Left colon (tissue), 2 donors: ENCODE data around the gene LBX2. TPM values are rescaled to one million over a fixed set of nuclear protein-coding genes. Genes with fewer than 3 reads are reported as not detected.

ENCODE experiments used
- ATAC-seq: fragments of 200-7000 bp; cut with Tn5 transposase; one replicate; pipeline ENCODE4 v1.9.1; 2020; ENCODE audit warnings: mild to moderate bottlenecking, moderate library complexity
- DNase-seq, 2 donors: peaks; one replicate each; pipeline ENCODE4 v3.0.0-alpha.2; 2020
- intact Hi-C, 2 donors: fragments of 100-400 bp; cut with DNase I in 1 of 2; cut with micrococcal nuclease in 1 of 2; formaldehyde crosslinking; loops; one replicate each; pipeline versions ENCODE4 v1.11.2 to v1.14.0; 2022; cut with DNase I, micrococcal nuclease
- long read RNA-seq: library from polyadenylated mRNA; unstranded; transcript quantifications from one replicate; pipeline ENCODE4 v2.0.0, GENCODE V29; 2021
- total RNA-seq, 2 donors: library from RNA; stranded (reverse); fragmentation: NEBNext Ultra II Directional; extraction: Animal tissue kit (Norgen Biotek cat#: 25700); gene quantifications; one replicate each; pipeline ENCODE4 v1.2.1, GENCODE V29; 2021
- donor health status: DM: no; HTN: no; CAD: no.
- donor health status: DM: yes; HTN: yes; CAD: no.

Gene LBX2, protein sequence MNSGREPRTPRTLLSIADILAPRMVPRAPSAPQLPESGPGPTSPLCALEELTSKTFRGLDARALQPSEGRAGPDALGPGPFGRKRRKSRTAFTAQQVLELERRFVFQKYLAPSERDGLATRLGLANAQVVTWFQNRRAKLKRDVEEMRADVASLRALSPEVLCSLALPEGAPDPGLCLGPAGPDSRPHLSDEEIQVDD
- 1 to 10 TPM; 1.2 to 1.7 TPM for total RNA-seq
- long read RNA-seq, partial matches to known transcripts: 0 of 2 reads
- long read RNA-seq, other reads (novel, unspliced or antisense): 2 of 2 reads

DNA sequence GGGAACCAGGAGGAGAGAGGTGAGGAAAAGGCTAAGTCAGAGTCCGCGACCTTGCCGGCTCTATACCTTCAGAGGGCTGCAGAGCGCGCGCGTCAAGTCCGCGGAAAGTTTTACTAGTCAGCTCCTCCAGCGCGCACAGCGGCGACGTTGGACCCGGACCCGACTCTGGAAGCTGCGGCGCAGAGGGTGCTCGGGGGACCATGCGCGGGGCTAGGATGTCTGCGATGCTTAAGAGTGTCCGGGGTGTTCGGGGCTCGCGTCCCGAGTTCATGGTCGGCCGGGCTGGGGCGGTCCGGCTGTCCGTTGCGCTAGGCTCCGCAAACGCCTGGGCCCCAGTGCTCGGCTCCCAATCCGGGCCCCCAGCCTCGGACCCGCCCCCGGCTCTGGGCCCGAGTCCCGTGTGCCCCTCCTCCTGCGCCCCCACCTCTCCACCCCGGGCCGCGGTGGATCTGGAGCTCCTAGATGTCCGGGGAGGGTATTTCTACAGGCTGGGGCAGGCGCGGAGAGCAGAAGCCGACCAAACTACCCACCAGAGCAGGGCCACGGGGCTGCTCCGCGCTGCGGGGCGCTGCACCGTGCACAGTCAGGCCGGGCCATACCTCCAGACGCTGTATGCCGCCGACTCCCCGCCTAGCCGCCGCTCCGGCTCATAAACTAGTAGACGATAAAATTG lies at the start of gene LBX2:
Gene LBX2, minus strand, starts transcription at position 337 of the 673 bp plus-strand sequence. Its CDS starts 66 bp downstream, at position 271.
- intact Hi-C loops: no loop called here
- peak; percentile 10 for ATAC-seq

DNA sequence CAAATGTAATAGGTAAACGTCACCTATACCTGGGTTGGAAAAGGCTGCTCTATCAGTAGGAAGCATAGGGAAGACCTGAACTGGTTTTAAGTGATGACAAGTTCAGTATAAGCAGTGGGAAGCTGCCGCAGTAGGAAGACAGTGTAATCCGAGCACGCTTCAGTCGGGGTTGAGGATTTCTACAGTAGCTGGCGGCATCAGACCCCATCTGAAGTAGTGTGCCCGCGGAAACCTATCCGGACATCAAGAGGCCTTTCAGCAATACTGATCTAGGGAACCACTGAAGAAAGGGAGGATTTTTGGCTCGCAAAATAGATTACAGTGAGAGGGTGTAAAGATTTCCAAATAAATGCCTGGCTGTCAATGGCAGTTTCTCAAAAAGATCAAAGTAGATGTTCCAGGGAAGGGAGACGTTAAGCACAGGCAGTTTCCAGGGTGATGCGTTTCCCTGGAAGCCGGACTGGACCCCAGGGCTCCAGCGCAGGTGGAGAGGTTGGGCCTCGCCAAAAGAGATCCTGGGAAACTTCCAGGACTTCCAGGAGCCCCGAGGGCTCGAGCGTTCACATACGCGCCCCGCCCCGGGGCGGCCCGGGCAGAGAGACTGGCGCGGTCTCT lies 49.0 kb upstream of the LBX2 start:
- intact Hi-C loops: no loop called here
- ATAC-seq (no peak), DNase-seq (no peak)

More for the DNA sequence above, at the start of gene LBX2:
- peak in 1 of 2 donors; percentile 57 for DNase-seq

GRCh38 chr2:74546004-74546403 lies 46.6 kb upstream of the LBX2 start:
- DNase-seq (no peak), ATAC-seq (no peak)
- intact Hi-C loops: no loop called here

DNA sequence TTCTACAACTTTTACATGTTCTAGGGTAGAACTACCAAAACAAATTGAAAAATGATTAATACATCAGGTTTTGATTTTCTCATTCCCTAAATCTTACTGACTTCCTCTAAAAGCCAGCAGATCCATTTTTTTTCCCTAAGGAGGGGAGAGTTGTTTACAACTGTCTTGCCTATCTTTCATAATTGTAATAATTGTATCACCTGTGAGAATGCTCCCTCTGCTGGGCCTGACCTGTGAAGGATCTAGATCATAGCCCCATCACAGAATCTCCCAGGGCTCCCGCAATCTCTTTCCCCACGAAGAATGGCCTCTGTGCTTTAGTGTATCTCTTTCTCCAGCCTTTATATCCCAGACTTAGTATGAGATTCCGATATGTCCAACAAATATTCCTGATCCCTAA lies 45.2 kb upstream of the LBX2 start:
- ATAC-seq (no peak), DNase-seq (no peak)
- intact Hi-C loops: no loop called here

DNA sequence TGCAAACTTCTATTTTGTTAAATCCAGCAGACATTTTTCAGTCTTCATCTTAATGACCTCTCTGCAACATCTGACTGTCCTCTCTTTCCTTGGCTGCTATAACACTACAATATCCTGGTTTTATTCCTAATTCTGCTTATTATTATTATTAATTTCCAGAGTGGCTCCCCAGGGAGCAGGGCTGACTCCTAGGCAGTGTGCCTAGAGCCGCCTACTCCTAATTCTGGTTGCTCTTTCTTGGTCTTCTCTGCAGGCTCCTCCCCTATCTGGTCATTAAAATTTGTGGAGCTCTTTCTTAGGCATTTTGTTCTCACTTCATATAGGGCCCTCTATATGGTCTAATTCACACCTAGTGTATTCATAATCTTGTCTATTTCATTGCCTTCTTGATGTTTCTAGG lies 43.6 kb upstream of the LBX2 start:
- ATAC-seq (no peak), DNase-seq (no peak)
- intact Hi-C loops: no loop called here

GRCh38 chr2:74540291-74540690 lies 40.9 kb upstream of the LBX2 start:
- DNase-seq: no peak
- intact Hi-C loops: no loop called here

GRCh38 chr2:74538881-74539339 lies 39.5 kb upstream of the LBX2 start:
- DNase-seq: no peak
- no peak for ATAC-seq
- intact Hi-C loops: no loop called here

More at GRCh38 chr2:74540291-74540690, 40.9 kb upstream of the LBX2 start:
- no peak for ATAC-seq

GRCh38 chr2:74537140-74537539 lies 37.7 kb upstream of the LBX2 start:
- ATAC-seq (no peak), DNase-seq (no peak)
- intact Hi-C loops: no loop called here

- DNase-seq: no peak
- intact Hi-C loops: no loop called here
- no peak for ATAC-seq
Observed at GRCh38 chr2:74536166-74536950, 37.0 kb upstream of the LBX2 start.

DNA sequence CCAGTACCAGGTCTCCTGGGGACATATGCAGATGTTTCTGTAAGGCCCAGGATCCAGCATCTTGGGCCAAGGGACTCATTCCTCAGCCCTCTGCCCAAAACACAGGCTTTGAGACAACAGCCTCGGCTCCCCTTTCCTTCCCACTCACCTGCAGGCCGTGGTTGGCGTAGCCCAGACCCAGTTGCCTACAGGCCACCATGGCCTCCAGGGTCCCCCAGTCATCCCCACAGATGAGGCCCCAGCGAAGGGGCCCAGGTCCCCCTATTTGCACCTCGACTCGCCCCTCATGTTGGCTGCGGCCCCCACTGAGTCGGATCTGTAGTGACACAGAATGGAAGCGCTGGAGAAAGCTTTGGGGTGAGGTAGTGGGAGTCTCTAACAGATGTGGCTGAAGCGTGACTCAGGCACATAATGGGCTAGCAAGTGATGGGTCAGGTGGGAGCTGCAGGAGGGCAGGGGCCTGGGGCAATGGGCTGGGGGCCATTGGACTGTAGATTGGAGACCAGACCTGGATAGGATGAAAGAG lies 36.1 kb upstream of the LBX2 start:
- DNase-seq (no peak), ATAC-seq (no peak)
- intact Hi-C loops: no loop called here

DNA sequence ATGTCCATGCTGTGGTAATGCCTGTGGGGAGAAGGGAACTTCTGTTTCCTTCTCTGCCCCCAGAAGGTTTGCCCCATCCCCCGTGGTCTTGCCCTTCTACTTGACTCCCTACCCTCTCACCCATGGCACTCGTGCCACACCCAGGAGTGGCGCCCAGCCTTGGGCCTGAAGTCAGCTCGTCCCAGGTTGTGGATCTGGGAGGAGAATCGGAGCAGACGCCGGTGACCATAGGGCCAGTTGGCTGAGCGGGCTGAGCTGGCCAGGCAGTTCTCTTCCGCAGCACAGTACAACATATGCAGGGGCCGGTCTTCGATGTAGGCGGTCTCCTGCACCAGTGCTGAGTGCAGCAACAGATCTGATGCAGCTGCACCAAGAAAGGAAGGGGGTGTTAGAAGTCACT lies 35.0 kb upstream of the LBX2 start:
- ATAC-seq (no peak), DNase-seq (no peak)
- intact Hi-C loops: no loop called here

- ATAC-seq (no peak), DNase-seq (no peak)
- intact Hi-C loops: no loop called here
Observed at GRCh38 chr2:74533464-74533863, 34.1 kb upstream of the LBX2 start.

- intact Hi-C loops: no loop called here
- ATAC-seq: no peak
- DNase-seq: no peak
Observed at GRCh38 chr2:74532222-74532621, 32.8 kb upstream of the LBX2 start.

- no peak for ATAC-seq
- DNase-seq: no peak
- intact Hi-C loops: no loop called here
Observed at GRCh38 chr2:74531666-74532065, 32.3 kb upstream of the LBX2 start.

- peak; percentile 58 to 66 for DNase-seq
- intact Hi-C loops: no loop called here
- ATAC-seq: peak; percentile 31
Observed at GRCh38 chr2:74530239-74531187, 31.1 kb upstream of the LBX2 start.

DNA sequence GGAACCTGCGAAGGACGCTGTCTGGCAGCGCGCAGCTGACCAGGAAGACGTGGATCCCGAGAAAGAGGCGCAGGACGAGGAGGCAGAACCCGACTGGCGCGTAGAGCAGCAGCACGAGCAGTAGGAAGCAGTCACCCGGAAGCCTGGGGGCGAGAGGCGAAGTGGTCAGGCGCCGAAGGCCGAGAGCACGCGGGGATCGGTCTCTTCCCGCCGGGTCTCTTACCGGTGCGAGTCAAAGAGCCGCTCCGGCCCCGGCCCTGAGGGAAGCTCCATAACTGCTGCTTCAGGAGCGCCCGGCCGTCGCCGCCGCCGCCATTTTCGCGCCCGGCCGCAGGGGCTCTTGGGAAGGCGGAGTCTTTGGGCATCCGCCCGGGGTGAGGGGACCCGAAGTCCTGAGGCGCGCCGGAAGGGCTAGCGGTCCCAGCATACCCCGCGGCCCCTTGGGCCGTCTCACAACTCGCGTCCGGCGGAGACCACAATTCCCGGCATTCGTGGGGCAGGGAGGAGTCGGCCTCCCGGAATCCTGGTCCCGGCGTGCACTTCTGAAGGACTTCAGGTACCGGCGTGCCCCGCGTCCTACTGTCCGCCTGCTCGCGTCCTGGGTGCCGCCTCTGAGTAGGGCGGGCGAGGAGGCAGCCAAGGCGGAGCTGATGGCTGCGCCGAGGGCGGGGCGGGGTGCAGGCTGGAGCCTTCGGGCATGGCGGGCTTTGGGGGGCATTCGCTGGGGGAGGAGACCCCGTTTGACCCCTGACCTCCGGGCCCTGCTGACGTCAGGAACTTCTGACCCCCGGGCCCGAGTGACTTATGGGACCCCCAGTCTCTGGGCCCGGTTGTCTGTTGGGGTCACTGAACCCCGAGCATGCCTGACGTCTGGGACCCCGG lies 30.2 kb upstream of the LBX2 start, which contains the start of the genes AUP1 and HTRA2:
Gene AUP1, minus strand, starts transcription at position 350 of the 882 bp plus-strand sequence. Its CDS starts 77 bp downstream, at position 273.
Gene HTRA2, plus strand, starts transcription at position 577 of the 882 bp plus-strand sequence. Its CDS starts 74 bp downstream, at position 651.
- ATAC-seq: peak; percentile 83
- DNase-seq: peak; percentile 97 to 99
- intact Hi-C loops: no loop called here
